Stimulated activated CD8-positive, alpha-beta memory T cell treated with anti-CD3 and anti-CD28 coated beads, Interleukin-2, amount 100 ng/mL, for 48 hours (primary cell): ENCODE data around the gene ALG1L2.
"Not testable (repeated sequence)": the region's sequence is repeated elsewhere in the genome, so short reads cannot be mapped to it uniquely, and the experiment has no call there.

Experiments used
- DNase-seq, 2 donors: peaks; one replicate each; pipeline ENCODE4 v3.0.0-alpha.2; 2020; ENCODE audit warnings: low read depth in 2 of 2

ALG1L2 gene

DNA sequence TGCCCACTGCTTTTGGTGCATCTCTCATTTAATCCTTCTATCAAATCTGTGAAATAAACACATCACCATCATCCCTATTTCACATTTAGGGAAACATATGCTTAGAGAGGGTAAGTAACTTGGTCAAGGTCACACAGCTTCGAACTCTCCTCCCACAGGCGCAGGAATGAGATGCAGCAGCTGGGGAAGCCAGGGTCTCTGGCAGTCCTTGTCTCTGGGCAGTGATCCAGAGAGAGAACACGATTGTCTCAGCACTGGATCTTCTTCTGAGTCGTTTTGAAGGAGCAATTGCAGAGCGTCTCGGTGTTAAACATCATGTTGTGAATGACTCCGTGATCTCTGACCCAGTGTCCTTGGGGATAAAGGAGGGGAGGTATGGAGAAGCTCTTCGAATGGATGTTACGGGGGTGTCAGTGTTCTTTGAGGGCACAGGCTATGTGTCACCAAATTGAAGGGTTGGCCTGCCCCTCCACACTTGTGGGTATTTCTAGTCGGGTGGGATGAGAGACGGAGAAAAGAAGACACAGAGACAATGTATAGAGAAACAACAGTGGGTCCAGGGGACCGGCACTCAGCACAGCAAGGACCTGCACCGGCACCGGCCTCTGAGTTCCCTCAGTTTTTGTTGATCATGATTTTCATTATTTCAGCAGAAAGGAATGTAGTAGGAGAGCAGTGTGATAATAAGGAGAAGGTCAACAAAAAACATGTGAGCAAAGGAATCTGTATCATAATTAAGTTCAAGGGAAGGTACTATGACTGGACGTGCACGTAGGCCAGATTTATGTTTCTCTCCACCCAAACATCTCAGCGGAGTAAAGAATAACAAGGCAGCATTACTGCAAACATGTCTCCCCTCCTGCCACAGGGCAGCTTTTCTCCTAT, 41.5 kb downstream of the ALG1L2 start:
- DNase-seq, result not testable (repeated sequence)

DNA sequence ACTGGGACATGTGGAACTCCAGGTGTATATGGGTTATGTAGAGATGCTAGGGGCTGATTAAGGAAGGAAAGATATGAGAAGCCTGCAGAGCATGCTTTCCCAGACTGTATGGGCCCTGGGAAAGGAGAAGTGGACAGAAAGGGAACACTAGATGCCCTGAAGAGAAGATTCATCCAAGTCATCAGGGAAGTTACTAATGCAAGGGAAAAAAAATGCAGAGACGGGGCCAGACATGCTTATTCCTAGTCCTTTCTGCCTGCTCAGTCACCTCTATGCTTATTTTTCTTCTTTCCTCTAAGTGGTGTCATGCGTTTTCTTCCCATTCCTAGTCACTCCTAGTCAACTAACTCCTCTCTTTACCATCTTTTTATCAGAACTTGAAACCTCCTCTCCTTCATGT, 43.8 kb downstream of the ALG1L2 start:
- DNase-seq, result not testable (repeated sequence)

DNA sequence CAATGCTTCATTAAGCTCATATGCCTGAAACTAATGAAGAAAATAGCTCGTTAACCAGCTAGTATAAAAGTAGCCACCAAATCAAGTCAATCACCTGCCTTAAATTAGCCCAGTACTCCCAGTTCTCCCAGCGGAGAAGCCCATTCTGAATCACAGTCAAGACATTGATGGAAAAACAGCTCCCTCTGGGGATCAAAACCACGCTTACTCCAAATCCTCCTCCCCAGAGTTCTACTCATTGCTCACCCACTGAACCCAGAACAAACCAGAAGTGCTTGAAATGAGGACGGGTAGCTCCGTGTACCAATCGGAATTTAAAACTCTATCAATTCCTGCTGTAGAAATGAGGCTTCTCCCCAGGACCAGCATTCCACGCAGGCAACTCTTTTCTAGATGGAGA, 54.7 kb downstream of the ALG1L2 start:
- not testable (repeated sequence) for DNase-seq

DNA sequence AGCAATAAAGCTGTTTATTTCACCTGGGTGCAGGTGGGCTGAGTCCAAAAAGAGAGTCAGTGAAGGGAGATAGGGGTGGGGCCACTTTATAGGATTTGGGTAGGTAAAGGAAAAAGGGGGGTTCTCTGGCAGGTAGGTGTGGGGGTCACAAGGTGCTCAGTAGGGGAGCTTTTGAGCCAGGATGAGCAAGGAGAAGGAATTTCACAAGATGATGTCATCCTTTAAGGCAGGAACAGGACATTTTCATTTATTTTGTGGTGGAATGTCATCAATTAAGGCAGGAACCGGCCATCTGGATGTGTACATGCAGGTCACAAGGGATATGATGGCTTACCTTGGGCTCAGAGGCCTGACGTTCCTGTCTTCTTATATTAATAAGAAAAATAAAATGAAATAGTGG, 56.1 kb downstream of the ALG1L2 start:
- DNase-seq, result not testable (repeated sequence)

DNA sequence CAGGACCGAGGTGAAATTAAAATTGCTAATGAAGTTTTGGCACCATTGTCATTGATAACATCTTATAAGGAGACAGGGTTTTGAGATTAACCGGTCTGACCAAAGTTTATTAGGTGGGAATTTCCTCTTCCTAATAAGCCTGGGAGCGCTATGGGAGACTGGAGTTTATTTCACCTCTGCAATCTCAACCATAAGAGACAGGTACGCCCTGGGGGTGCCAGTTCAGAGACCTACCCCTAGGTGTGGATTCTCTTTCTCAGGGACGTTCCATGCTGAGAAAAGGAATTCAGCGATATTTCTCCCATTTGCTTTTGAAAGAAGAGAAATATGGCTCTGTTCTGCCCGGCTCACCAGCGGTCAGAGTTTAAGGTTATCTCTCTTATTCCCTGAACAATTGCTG, 57.4 kb downstream of the ALG1L2 start:
- not testable (repeated sequence) for DNase-seq

DNA sequence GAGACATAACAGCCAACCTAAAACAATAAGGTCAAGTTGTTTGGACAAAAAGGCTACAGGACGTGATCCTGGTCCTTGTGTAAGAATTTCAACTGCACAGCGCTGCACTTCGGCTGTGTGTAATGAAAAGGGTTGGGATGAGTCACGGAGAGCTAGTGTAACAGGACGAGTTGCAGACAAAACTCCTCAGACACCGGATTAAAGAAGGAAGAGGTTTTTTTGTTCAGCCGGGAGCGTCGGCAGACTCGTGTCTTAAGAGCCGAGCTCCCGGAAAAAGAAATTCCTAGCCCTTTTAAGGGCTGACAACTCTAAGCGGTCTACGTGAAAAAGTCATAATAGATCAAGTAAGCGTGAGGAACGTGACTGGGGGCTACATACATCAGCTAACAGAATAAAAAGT, 59.1 kb downstream of the ALG1L2 start:
- DNase-seq, result not testable (repeated sequence)

DNA sequence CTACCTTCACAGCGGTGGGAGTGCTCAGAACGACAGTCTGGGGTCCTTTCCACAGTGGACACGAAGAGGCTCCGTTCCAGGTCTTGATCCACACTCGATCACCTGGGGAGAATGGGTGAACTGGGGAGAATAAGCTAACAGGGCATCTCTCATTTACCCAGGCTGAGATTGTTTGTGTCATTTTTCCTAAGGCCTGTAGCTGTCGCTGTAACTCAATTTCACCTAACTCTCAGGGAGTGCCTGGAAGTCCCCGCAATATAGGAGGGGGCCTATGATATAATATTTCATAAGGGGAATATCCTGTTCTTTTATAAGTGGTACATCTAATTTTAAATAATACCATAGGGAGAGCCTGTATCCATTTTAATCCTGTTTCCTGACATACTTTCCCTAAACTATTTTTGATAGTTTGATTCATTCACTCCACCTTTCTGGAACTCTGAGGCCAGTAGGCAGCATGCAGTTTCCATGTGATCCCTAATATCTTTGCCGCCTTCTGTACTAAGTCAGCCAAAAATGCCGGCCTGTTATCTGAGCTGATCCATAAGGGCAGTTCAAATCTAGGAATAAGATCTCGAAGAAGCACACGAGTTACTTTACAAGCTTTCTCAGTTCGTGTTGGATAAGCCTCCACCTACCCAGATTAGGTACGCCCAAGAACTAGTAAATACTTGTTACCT, 62.2 kb downstream of the ALG1L2 start:
- DNase-seq, result not testable (repeated sequence)

DNA sequence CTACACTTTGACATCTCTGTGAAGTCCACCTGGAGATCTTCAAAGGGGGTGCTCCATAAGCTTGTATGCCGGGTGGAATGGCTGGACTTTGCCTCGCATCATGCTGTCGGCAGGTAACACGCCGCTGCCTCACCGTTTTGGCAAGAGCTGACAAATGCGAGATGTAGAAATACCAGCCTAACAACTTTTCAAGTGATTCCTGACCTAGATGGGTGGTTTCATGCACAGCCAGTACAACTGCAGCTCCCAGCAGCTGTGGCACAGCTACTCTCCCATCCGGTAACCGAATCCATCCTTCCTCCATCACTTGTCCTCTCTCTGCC, 62.7 kb downstream of the ALG1L2 start:
- DNase-seq, result not testable (repeated sequence)

DNA sequence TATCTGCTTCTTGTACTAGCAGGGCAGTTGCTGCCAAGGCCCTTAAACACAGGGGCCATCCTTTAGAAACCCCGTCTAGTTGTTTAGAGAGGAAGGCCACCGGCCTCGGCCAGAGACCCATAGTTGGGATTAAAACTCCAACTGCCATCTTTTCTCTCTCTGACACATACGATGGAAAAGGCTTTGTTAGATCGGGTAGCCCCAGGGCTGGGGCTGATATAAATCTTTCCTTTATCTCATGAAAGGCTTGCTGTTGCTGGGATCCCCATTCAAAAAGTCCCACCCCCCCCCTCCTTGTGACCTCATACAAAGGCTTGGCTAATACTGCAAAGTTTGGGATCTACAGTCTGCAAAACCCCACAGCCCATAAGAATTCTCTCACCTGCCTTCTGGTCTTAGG, 63.8 kb downstream of the ALG1L2 start:
- not testable (repeated sequence) for DNase-seq

DNA sequence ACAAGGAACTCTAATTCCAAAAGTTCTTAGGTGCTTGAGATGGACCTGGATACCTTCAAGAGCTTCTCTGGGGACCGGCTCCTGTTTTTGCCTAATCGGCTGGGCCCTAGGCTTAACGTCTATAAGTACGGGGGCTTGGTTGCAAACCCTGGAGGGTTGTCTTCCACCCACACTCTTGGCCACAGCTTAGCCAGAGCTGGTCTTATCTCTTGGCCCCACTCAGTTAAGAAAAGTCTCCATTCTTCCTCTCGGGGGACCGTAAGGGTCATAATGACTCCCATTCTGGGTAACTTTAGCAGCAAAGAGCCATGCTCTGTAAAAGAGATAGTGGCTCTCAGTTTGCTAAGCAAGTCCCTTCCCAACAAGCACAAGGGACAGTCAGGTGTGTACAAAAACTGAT, 64.8 kb downstream of the ALG1L2 start:
- DNase-seq, result not testable (repeated sequence)
